HG03064 (cell line): ENCODE measurements around the gene NUB1.
A peak's percentile ranks its signal among the peaks of the same experiment; 100 is the strongest.

Source experiments
- ATAC-seq: cut with Tn5 transposase; IDR thresholded peaks from one replicate; pipeline ENCODE4 v1.9.1; 2021; ENCODE audit warnings: low read depth; ENCODE audit not compliant: unreplicated experiment

NUB1 gene

GRCh38 chr7:151312831-151313809 is 28.5 kb upstream of the NUB1 start:
- no peak for ATAC-seq

GRCh38 chr7:151313857-151314256 is 27.8 kb upstream of the NUB1 start:
- ATAC-seq, result no peak

GRCh38 chr7:151314401-151314800 is 27.2 kb upstream of the NUB1 start:
- no peak for ATAC-seq

- no peak for ATAC-seq
Measured at GRCh38 chr7:151315038-151315655, 26.5 kb upstream of the NUB1 start.

- ATAC-seq, result no peak
Measured at GRCh38 chr7:151316896-151317295, 24.7 kb upstream of the NUB1 start.

GRCh38 chr7:151317936-151318335 is 23.7 kb upstream of the NUB1 start:
- ATAC-seq, result no peak

- ATAC-seq, result no peak
Measured at GRCh38 chr7:151319189-151319588, 22.4 kb upstream of the NUB1 start.

- no peak for ATAC-seq
Measured at GRCh38 chr7:151320263-151320845, 21.3 kb upstream of the NUB1 start.

- ATAC-seq, result no peak
Measured at GRCh38 chr7:151321341-151321740, 20.3 kb upstream of the NUB1 start.

GRCh38 chr7:151322906-151323305 is 18.7 kb upstream of the NUB1 start:
- ATAC-seq, result no peak

GRCh38 chr7:151327022-151327421 is 14.6 kb upstream of the NUB1 start:
- ATAC-seq, result no peak

GRCh38 chr7:151327659-151328058 is 14.0 kb upstream of the NUB1 start:
- no peak for ATAC-seq

- no peak for ATAC-seq
Measured at GRCh38 chr7:151330181-151330580, 11.4 kb upstream of the NUB1 start.

GRCh38 chr7:151330661-151331060 is 11.0 kb upstream of the NUB1 start:
- no peak for ATAC-seq

GRCh38 chr7:151334628-151335027 is 7.0 kb upstream of the NUB1 start:
- no peak for ATAC-seq

- ATAC-seq, result no peak
Measured at GRCh38 chr7:151336027-151336708, 5.4 kb upstream of the NUB1 start.

GRCh38 chr7:151337346-151337745 is 4.3 kb upstream of the NUB1 start:
- no peak for ATAC-seq

GRCh38 chr7:151338809-151339208 is 2.8 kb upstream of the NUB1 start:
- ATAC-seq, result no peak

- ATAC-seq, result peak; percentile 36
Measured at GRCh38 chr7:151339651-151340382, 1.8 kb upstream of the NUB1 start.

GRCh38 chr7:151340794-151341356 is 737 bp upstream of the NUB1 start:
- ATAC-seq, result no peak
